Measurements from ENCODE around the gene PHACTR4. TPM values are rescaled to one million over a fixed set of nuclear protein-coding genes. Genes with fewer than 3 reads are reported as not detected.

PHACTR4 gene
- total RNA-seq, 1 donor from 2014 or later = 33.0 TPM

DNA sequence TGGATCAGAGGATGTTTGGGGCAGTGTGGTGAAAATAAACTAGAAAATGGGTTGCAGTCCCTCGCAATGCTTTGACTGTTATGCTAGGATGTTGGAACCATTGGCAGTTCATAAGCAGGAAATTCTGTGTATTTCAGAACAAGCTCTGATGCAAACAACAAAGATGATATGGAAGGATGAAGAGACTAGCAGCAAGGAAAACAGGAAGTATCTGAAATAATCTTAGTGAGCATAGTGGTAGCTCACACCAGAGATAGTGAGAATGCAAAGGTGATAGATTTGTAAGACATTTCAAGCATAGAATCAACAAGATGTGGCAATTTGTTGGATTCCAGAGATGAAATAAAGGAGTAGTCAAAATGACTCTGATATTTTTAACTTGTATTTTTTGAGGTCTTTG, 125.2 kb downstream of the PHACTR4 start:
- no peak for DNase-seq (ENCODE audit: low spot score in 2 of 2)
- no peak overlapping the region for H3K4me3 ChIP-seq
- no peaks in the 10 kb centered on the region for H3K4me1 ChIP-seq
- TF ChIP-seq, protein P1, sequence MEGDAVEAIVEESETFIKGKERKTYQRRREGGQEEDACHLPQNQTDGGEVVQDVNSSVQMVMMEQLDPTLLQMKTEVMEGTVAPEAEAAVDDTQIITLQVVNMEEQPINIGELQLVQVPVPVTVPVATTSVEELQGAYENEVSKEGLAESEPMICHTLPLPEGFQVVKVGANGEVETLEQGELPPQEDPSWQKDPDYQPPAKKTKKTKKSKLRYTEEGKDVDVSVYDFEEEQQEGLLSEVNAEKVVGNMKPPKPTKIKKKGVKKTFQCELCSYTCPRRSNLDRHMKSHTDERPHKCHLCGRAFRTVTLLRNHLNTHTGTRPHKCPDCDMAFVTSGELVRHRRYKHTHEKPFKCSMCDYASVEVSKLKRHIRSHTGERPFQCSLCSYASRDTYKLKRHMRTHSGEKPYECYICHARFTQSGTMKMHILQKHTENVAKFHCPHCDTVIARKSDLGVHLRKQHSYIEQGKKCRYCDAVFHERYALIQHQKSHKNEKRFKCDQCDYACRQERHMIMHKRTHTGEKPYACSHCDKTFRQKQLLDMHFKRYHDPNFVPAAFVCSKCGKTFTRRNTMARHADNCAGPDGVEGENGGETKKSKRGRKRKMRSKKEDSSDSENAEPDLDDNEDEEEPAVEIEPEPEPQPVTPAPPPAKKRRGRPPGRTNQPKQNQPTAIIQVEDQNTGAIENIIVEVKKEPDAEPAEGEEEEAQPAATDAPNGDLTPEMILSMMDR (IDR thresholded peaks at IDR 0.05) = no peak
- no peak overlapping the region for H3K27ac ChIP-seq
- intact Hi-C loops (cut with DNase I) = no loop called here
- H3K27me3 ChIP-seq = no peaks in the 10 kb centered on the region
- no peaks in the 10 kb centered on the region for H3K9me3 ChIP-seq
- H3K36me3 ChIP-seq = peaks cover 63% of the 10 kb centered on the region in 2 donors

DNA sequence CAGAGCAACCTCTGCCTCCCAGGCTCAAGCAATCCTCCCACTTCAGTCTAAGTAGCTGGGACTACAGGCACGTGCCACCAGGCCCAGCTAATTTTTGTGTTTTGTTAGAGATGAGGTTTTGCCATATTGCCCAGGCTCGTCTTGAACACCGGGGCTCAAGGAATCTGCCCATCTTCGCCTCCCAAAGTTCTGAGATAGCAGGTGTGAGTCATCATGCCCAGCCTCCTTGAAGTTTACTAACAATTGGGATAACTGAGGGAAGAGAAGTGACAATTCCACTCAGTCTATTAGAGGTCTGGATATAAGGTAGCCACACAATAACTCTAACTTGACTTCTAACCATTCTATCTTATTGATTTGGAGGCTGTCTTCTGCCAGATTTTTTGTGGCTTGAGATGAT, 130.0 kb downstream of the PHACTR4 start:
- DNase-seq (ENCODE audit: low spot score in 2 of 2) = no peak
- H3K36me3 ChIP-seq = peaks cover 23% of the 10 kb centered on the region in 2 donors
- no peaks in the 10 kb centered on the region for H3K4me1 ChIP-seq
- H3K27me3 ChIP-seq = no peaks in the 10 kb centered on the region
- TF ChIP-seq, protein P1 (IDR thresholded peaks at IDR 0.05) = no peak
- no peak overlapping the region for H3K4me3 ChIP-seq
- no peaks in the 10 kb centered on the region for H3K9me3 ChIP-seq
- intact Hi-C loops (cut with DNase I) = no loop called here
- no peak overlapping the region for H3K27ac ChIP-seq

DNA sequence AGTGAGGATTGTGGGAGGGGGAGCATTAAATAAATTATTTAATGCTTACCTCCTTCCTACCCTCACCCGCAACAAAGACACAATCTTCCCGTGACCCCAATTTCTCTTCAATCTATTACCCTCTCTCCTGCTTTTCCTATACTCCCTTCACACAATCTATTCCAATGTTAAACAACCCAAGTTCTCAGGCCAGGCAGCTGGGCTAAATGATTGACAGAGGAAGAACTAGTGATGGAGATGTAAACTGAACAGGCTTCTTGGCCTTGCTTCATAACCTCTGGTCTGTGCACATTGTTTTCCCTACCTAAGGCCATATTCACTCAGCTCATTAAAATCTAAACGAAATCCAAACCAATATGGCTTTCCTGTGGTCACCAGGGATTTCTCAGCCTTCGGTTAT, 132.4 kb downstream of the PHACTR4 start:
- TF ChIP-seq, protein P1 (IDR thresholded peaks at IDR 0.05) = no peak
- Histone ChIP-seq H3K36me3 (peaks cover 11 to 12% of the 10 kb centered on the region in 2 donors), H3K4me1 (peaks cover 0 to 10% of the 10 kb centered on the region in 2 donors), H3K27ac (no peak overlapping the region), H3K9me3 (no peaks in the 10 kb centered on the region), H3K4me3 (no peak overlapping the region), H3K27me3 (no peaks in the 10 kb centered on the region)
- DNase-seq (ENCODE audit: low spot score in 2 of 2) = no peak
- intact Hi-C loops (cut with DNase I) = no loop called here

DNA sequence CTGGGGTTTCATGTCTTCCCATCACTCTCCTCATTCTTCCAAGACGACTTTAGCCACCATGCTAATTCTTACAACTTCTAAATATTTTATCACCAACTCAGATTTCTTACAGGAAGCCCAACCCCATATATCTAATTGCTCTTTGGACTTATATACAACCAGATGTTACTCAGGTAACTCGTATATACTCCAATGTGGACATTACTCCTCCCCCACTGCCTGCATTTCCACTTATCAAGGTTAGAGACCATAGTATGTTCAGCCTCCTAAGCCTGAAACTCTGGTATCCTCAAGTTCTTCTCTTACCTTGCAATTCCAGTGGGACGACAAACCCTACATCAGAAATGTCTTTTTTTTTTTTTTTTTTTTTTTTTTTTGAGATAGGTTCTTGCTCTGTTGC, 133.6 kb downstream of the PHACTR4 start:
- no peaks in the 10 kb centered on the region for H3K9me3 ChIP-seq
- no peak overlapping the region for H3K4me3 ChIP-seq
- intact Hi-C loops (cut with DNase I) = no loop called here
- no peak for DNase-seq (ENCODE audit: low spot score in 2 of 2)
- peaks cover 9 to 22% of the 10 kb centered on the region in 2 donors for H3K4me1 ChIP-seq
- TF ChIP-seq, protein P1 (IDR thresholded peaks at IDR 0.05) = no peak
- no peaks in the 10 kb centered on the region for H3K27me3 ChIP-seq
- peaks cover 5 to 15% of the 10 kb centered on the region in 2 donors for H3K36me3 ChIP-seq
- no peak overlapping the region for H3K27ac ChIP-seq

DNA sequence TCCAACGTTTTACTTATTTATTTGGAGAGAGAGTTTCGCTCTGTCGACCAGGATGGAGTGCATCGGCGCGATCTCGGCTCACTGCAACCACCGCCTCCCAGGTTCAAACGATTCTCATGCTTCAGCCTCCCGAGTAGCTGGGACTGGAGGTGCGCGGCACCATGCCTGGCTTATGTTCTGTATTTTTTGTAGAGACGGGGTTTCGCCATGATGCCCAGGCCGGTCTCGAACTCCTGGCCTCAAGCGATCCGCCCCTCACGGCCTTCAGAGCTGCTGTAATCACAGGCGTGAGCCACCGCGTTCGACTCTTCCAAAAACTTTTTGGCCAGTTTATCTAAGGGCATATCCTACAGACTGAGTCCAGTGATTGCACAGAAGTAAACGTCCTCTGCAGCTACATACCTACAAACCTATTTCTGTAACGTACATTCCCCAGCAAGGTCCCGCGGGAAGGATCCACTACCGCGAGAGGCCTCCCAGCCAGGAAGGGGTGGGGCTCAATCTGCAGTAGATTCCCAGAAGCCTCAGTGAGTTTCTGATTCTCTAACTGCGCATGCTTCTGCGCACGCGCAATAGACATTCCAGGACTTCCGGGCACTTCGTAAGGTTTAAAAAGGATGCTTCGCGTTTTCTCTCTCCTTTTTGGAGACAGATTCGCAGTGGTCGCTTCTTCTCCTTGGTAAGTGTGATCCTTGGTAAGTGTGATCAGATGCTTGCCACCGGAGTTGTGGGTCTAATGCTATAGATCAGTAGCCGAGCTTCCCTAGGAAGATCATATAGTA, 136.1 kb downstream of the PHACTR4 start, which contains the start of gene RCC1:
Gene RCC1, plus strand, starts transcription at position 638 of the 782 bp plus-strand sequence. CDS start 23,824 bp downstream, outside the sequence.
- peak; percentile 93 to 99 for DNase-seq (ENCODE audit: low spot score in 2 of 2)
- H3K27ac ChIP-seq = peak within 1 kb of the TSS; percentile 77 to 92
- intact Hi-C loops (cut with DNase I) = loop anchor here (1.0 to 5.0 kb wide), 6 partner anchors 68 to 677 kb away; partner anchors contain the start of genes MED18, PHACTR4 and SRSF4
- no peaks in the 10 kb centered on the region for H3K9me3 ChIP-seq
- no peaks in the 10 kb centered on the region for H3K27me3 ChIP-seq
- TF ChIP-seq, protein P1 (IDR thresholded peaks at IDR 0.05) = no peak
- peaks cover 16 to 41% of the 10 kb centered on the region in 2 donors for H3K4me1 ChIP-seq
- H3K4me3 ChIP-seq = peak within 1 kb of the TSS; percentile 69 to 83
- H3K36me3 ChIP-seq = peaks cover 25 to 31% of the 10 kb centered on the region in 2 donors
